Stimulated activated naive CD4-positive, alpha-beta T cell (primary cell): ENCODE data around the gene BACE2.
"Not testable (repeated sequence)": the region's sequence is repeated elsewhere in the genome, so short reads cannot be mapped to it uniquely, and the experiment has no call there.

Source experiments
- DNase-seq, 6 experiments: peaks; one replicate each; lab custom pipeline; 2025; lab: John Stamatoyannopoulos, UW

Gene BACE2

DNA sequence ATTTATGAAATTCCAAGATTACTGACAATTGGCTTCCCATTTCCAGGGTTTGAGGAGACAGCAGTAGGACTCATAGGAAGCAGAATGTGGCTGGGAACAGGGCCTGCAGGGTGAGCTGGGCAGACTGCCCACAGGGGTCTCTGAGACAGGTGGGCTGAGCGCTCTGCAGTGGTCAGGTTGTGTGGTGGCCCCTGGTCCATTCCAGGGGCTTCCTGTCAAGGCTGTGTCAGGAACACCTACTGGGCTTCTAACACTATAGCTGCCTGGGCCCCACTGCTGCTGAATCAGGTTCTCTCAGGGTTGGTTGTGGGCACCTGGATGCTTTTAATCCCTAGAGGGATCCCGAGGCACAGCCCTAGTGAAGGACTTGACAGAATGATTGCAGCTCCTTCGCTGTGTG lies 72.1 kb downstream of the BACE2 start:
- no peak for DNase-seq

- no peak for DNase-seq
These were observed 73.4 kb downstream of the BACE2 start for GRCh38 chr21:41241341-41241740.

- DNase-seq = no peak
These were observed 74.4 kb downstream of the BACE2 start for GRCh38 chr21:41242238-41242829.

DNA sequence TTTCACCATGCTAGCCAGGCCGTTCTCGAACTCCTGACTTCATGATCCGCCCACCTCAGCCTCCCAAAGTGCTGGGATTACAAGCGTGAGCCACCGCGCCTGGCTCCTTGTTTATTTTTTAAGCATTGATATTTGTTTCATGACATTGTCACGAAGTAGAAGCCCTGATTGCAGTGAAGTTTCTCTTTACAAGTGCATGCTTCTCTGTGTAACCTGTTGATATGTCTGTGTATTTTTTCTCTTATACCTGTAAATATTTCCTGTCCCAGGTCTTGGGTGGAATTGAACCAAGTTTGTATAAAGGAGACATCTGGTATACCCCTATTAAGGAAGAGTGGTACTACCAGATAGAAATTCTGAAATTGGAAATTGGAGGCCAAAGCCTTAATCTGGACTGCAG lies 75.1 kb downstream of the BACE2 start:
- DNase-seq = no peak

- DNase-seq = not testable (repeated sequence)
These were observed 76.4 kb downstream of the BACE2 start for GRCh38 chr21:41244266-41244880.

DNA sequence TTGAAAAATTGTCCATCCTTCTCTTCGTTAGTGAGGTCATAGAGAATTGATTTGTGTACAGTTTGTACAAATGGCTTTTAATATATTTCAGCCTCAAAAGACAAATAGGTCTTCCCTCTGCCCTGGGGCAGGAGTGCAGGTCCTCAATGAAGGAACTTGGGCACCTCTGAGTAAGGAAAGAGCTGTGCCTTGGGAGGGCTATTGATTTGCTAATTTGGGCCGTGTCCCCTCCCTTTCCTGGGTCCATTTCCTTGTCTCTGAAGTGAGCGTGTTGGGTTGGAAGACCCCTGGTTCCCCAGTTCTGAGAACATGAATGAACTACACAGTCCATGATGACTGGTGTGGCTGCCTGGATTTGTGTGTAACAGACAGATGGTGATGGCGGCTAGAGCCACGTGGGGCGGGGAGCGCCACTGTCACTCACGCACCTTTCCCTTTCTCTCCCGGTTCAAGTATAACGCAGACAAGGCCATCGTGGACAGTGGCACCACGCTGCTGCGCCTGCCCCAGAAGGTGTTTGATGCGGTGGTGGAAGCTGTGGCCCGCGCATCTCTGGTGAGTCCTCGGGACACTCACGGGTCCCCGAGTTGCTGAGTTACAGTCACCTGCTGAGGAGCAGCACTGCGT lies 77.7 kb downstream of the BACE2 start:
- DNase-seq = no peak

DNA sequence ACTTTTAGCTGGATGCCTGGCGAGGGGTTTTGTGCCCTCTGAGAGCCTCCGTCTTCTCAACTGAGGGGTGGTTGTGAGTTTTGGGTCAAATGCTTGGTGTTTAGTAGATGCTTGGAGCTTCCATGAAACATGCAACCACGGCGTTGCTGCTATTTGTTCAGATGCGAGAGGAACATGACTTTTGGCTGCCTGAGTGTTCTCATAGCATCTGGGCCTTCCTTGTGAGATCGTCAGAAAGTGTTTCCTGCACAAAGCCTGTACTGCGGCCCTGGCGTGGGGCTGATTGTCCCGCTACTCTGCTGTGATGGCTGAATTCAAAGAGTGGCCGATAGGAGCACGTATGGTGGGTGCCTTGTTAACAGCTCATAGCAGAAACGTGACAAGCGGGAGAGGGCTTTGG lies 78.8 kb downstream of the BACE2 start:
- no peak for DNase-seq

GRCh38 chr21:41247561-41248545 lies 79.9 kb downstream of the BACE2 start:
- DNase-seq = no peak

DNA sequence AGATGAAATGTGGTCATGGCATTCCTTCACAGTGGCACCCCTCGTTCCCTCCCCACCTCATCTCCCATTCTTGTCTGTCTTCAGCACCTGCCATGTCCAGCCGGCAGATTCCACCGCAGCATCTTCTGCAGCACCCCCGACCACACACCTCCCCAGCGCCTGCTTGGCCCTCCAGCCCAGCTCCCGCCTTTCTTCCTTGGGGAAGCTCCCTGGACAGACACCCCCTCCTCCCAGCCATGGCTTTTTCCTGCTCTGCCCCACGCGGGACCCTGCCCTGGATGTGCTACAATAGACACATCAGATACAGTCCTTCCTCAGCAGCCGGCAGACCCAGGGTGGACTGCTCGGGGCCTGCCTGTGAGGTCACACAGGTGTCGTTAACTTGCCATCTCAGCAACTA lies 81.5 kb downstream of the BACE2 start:
- no peak for DNase-seq

DNA sequence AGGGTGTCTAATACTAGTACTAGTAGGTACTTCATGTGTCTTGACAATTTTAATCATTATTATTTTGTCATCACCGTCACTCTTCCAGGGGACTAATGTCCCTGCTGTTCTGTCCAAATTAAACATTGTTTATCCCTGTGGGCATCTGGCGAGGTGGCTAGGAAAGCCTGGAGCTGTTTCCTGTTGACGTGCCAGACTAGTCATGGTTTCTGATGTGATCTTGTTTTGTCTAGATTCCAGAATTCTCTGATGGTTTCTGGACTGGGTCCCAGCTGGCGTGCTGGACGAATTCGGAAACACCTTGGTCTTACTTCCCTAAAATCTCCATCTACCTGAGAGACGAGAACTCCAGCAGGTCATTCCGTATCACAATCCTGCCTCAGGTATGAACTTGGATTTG lies 82.6 kb downstream of the BACE2 start:
- DNase-seq = no peak

GRCh38 chr21:41251961-41252642 lies 84.1 kb downstream of the BACE2 start:
- no peak for DNase-seq

DNA sequence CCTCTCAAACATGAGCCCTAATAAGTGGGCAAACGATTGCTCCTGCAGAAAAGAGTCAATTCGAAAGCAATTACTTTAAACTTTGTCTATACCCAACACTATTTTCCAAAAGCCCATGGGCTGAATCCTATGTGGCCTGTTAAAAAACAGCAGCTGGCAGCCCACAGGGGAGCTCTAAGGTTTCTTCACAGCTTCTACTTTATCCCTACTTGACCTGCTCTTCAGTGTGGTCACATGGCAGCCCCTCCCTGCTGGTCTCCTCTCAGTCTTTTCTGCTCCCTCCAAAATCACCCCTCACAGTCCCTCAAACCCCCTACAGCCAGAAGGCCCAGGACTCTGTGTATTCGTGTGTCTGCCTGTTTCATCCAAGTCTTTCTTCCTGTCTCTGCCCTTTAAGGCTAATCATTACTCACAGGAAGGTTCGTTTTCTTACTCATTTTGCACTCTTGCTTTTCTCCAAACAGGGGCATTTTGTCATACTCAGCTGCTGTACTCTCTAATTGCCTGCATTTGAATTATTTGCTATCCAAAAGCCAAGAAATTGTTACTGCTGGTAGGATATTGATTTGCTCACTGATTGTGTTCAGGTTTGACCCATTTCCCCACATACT lies 86.2 kb downstream of the BACE2 start:
- DNase-seq = no peak

- DNase-seq = no peak
These were observed 87.2 kb downstream of the BACE2 start for GRCh38 chr21:41255190-41255589.

- not testable (repeated sequence) for DNase-seq
These were observed 88.3 kb downstream of the BACE2 start for GRCh38 chr21:41256231-41256630.

DNA sequence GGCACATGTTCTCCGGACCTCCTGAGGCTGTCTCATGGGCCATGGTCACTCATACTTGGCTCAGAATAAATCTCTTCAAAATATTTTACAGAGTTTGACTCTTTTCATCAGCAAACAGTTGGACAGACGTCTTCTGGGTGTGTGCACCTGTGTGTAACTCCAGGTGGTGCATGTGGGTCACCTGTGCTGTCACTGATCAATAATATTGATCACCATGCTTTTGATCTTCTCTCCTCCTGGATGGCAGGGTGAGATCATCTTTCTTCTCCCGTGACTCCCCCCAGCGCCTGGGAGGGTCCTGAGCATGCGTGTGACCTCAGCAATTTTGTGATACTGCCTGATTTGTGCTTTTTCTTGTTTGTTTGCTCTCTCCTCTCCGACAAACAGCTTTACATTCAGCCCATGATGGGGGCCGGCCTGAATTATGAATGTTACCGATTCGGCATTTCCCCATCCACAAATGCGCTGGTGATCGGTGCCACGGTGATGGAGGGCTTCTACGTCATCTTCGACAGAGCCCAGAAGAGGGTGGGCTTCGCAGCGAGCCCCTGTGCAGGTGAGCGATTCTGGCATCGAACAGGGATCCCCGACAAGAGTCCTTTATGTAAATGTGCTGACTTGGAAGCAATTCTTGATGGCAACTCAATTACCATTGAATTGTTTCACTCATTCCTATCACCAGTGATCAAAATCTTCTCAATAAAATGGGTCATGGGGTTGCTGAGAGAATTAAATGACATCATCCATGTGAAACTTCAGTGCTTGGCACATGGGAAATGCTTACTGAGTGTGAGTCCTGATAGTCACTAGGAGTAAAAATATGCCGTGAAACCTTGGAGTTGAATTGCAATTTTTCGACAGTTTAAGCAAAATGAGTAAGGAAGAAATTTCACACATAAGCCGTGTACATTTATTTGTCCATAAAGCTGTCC lies 89.1 kb downstream of the BACE2 start:
- DNase-seq = no peak

GRCh38 chr21:41258617-41259016 lies 90.7 kb downstream of the BACE2 start:
- no peak for DNase-seq

- DNase-seq = no peak
These were observed 92.5 kb downstream of the BACE2 start for GRCh38 chr21:41260428-41260827.

DNA sequence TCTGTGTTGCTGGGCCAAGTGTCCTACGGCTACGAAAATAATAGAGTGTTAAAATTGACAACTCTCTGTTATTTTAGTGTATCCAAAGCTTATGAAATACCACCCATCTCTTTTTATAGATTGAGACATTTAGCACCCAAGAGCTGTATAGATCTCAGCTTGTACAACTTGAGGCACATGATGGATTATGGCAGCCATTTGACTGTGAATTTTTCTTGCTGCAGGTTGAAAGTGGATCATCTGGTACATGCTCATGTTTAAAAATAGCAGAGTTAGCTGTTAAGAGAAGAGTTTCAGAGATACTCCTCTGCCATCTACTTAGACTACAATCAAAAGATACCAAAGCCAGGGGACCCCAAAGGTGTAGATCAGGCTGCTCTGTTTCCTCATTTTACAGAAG lies 99.4 kb downstream of the BACE2 start:
- no peak for DNase-seq

- DNase-seq = no peak
These were observed 101.6 kb downstream of the BACE2 start for GRCh38 chr21:41269535-41269934.

DNA sequence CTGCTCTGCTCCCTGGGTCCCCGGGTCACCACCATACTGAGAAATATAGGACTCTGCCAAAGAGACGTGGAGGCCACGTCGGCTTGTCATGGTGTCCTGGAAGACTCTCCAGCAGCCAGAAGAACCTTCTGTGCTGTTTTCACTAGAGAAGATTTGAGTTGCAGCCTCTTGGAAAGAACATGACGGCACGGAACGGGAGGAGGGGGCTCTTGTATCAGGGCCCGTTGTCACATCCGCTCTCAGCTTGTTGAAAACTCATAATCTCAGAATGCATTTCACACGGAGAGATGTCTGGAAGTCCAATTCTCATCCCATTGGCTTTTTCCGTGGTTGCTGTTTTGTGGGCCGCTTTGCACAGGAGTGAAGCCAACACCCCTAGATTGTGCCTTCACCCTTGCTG lies 109.2 kb downstream of the BACE2 start:
- DNase-seq = no peak
